Keratinocyte (primary cell): Measurements from ENCODE around the gene ARFGEF3.

Experiments
- CTCF ChIP-seq, 3 experiments: IDR thresholded peaks in 1 of 3; conservative IDR thresholded peaks in 1 of 3; optimal IDR thresholded peaks in 1 of 3; 2 replicates in 2 of 3; 3 replicates in 1 of 3; pipeline versions ENCODE3 to v1.5.1; 2011; ENCODE audit warnings: low read length in 3 of 3, mild to moderate bottlenecking in 3 of 3, moderate library complexity in 2 of 3, control low read depth in 1 of 3, inconsistent platforms in 1 of 3; ENCODE audit not compliant: insufficient read depth in 2 of 3; ENCODE audit errors: extremely low read depth in 1 of 3
- EZH2 ChIP-seq: IDR thresholded peaks from one replicate; pipeline ENCODE4 v1.6.1; 2012; ENCODE audit warnings: inconsistent platforms, mild to moderate bottlenecking, low read length, moderate library complexity

GRCh38 chr6:138124096-138124495, 37.6 kb upstream of the ARFGEF3 start:
- no peak for TF ChIP-seq CTCF (optimal IDR thresholded peaks at IDR 0.05 in 1 of 3, IDR thresholded peaks at IDR 0.05 in 1 of 3, conservative IDR thresholded peaks at IDR 0.05 in 1 of 3; ENCODE audit: extremely low read depth in 1 of 3, insufficient read depth in 2 of 3, low read length in 3 of 3)
- TF ChIP-seq EZH2 = no peak
